ENCODE results near the gene RBPJ. TPM values are rescaled to one million over a fixed set of nuclear protein-coding genes. Genes with fewer than 3 reads are reported as not detected.

The RBPJ gene
- total and polyA plus RNA-seq, 2 of the 8 experiments (the other 6 are each of a cell fraction or from before 2014, with no cell fraction given) = 65.5 to 217 TPM

GRCh38 chr4:26459756-26460530 is 139.1 kb downstream of the RBPJ start:
- no peak overlapping the region for H3K27ac ChIP-seq (ENCODE audit: low read depth, low read length)
- no peak overlapping the region for H4K91ac ChIP-seq (replicated peaks; ENCODE audit: insufficient read length, low read length)
- H3K56ac ChIP-seq (replicated peaks; ENCODE audit: insufficient read length, low read depth, low read length) = no peak overlapping the region
- no peak overlapping the region for H3K14ac ChIP-seq (ENCODE audit: insufficient read length)
- H3K27me3 ChIP-seq (replicated peaks in 1 of 4; ENCODE audit: control insufficient read depth in 3 of 4, extremely low read depth in 1 of 4, insufficient read depth in 3 of 4, low read length in 3 of 4) = no peaks in the 10 kb centered on the region
- no peaks in the 10 kb centered on the region for H3K36me3 ChIP-seq (ENCODE audit: control insufficient read depth in 2 of 4, insufficient read depth in 4 of 4, low read length in 3 of 4)
- no peaks in the 10 kb centered on the region for H3K79me2 ChIP-seq (ENCODE audit: control insufficient read depth in 1 of 2, insufficient read depth in 2 of 2, low read length in 2 of 2)
- H3K4me1 ChIP-seq (replicated peaks in 1 of 4; ENCODE audit: control insufficient read depth in 3 of 4, insufficient read depth in 4 of 4, low read length in 3 of 4) = no peaks in the 10 kb centered on the region
- H3K18ac ChIP-seq (ENCODE audit: extremely low read depth, low read length) = no peak overlapping the region
- H3K4me2 ChIP-seq (ENCODE audit: insufficient read depth in 1 of 2, low read depth in 2 of 2, low read length in 2 of 2) = no peak overlapping the region
- no peaks in the 10 kb centered on the region for H3K23me2 ChIP-seq (ENCODE audit: low read depth, low read length)
- H4K20me1 ChIP-seq (replicated peaks in 1 of 2; ENCODE audit: control insufficient read depth in 1 of 2, insufficient read depth in 2 of 2, low read length in 2 of 2) = no peaks in the 10 kb centered on the region
- ChIA-PET CTCF (ENCODE audit: partially characterized antibody) (interaction anchor here (0.7 to 5.7 kb wide), 15 partner anchors 9 to 592 kb away, joined by 3 to 73 read pairs (median 4); partner anchors contain the start of gene TBC1D19), POLR2A (ENCODE audit: partially characterized antibody) (no interaction called here)
- DNase-seq (ENCODE audit: low read depth in 1 of 2, low spot score in 2 of 2) (no peak), FAIRE-seq (no peak)
- no peak overlapping the region for H4K8ac ChIP-seq (ENCODE audit: extremely low read depth, insufficient read depth, low read length)
- H3K79me1 ChIP-seq (ENCODE audit: low read depth, low read length) = no peaks in the 10 kb centered on the region
- no peak overlapping the region for H2AK5ac ChIP-seq (ENCODE audit: low read depth, low read length)
- H3K9ac ChIP-seq (replicated peaks in 1 of 4; ENCODE audit: extremely low read depth in 1 of 4, low read depth in 3 of 4, low read length in 3 of 4) = no peak overlapping the region
- H2AFZ ChIP-seq (ENCODE audit: low read length) = peak overlapping the region; percentile 55; the same call in 1 of the 2 replicates
- H2BK15ac ChIP-seq (ENCODE audit: low read length) = no peak overlapping the region
- H2BK12ac ChIP-seq (ENCODE audit: low read depth, low read length) = no peak overlapping the region
- H2BK120ac ChIP-seq (replicated peaks; ENCODE audit: low read depth, low read length) = no peak overlapping the region
- H3K4me3 ChIP-seq (ENCODE audit: extremely low read depth in 1 of 4, insufficient read depth in 2 of 4, low read depth in 3 of 4, low read length in 4 of 4) = no peak overlapping the region
- WGBS, 2 experiments (ENCODE audit: extremely low coverage in 1 of 2, insufficient coverage in 1 of 2, insufficient read length in 1 of 2, insufficient replicate concordance in 2 of 2, low coverage in 1 of 2, low lambda C conversion rate in 2 of 2, missing lambda C conversion rate in 1 of 2) = 94% methylated on average over 13 of the region's 13 CpGs; no CpG with 5 or more reads in 1 of the 2 experiments
- H3K4ac ChIP-seq (replicated peaks; ENCODE audit: insufficient read length, low read depth, low read length) = no peak overlapping the region
- H3K9me3 ChIP-seq (ENCODE audit: insufficient read depth in 2 of 2, low read depth in 1 of 2, low read length in 1 of 2) = no peaks in the 10 kb centered on the region; a peak in 1 of 4 replicates
- no peak overlapping the region for H3K23ac ChIP-seq (ENCODE audit: insufficient read length)
- H4K5ac ChIP-seq (ENCODE audit: insufficient read length, low read depth, low read length) = no peak overlapping the region
- H2BK20ac ChIP-seq (ENCODE audit: low read length) = no peak overlapping the region
- TF ChIP-seq SIRT6 (IDR thresholded peaks at IDR 0.05; ENCODE audit: low read length) (no peak), ATF3 (IDR thresholded peaks at IDR 0.05; ENCODE audit: insufficient read depth, low read depth, low read length) (no peak)
- no peak overlapping the region for H2BK5ac ChIP-seq (ENCODE audit: low read depth, low read length)

Data from H1 (cell line).